ENCODE data around the gene LPCAT3.

LPCAT3 gene

GRCh38 chr12:6935371-6936193 is 82.7 kb downstream of the LPCAT3 start:
- Histone ChIP-seq H3K4me3 (ENCODE audit: low read depth, low read length) (no peak overlapping the region), H3K9me3 (ENCODE audit: control insufficient read depth, insufficient read depth, low read depth, low read length) (no peaks in the 10 kb centered on the region), H3K27me3 (ENCODE audit: control insufficient read depth, insufficient read depth, low read length) (no peaks in the 10 kb centered on the region), H3K36me3 (ENCODE audit: control insufficient read depth, insufficient read depth, low read length) (peaks cover 49% of the 10 kb centered on the region), H3K4me1 (ENCODE audit: control insufficient read depth, insufficient read depth, low read length) (peaks cover 13% of the 10 kb centered on the region), H3K9ac (ENCODE audit: low read length) (no peak overlapping the region), H3K27ac (ENCODE audit: low read depth, low read length) (no peak overlapping the region)

GRCh38 chr12:6934110-6934509 is 84.2 kb downstream of the LPCAT3 start:
- Histone ChIP-seq H3K27me3 (ENCODE audit: control insufficient read depth, insufficient read depth, low read length) (no peaks in the 10 kb centered on the region), H3K27ac (ENCODE audit: low read depth, low read length) (no peak overlapping the region), H3K9me3 (ENCODE audit: control insufficient read depth, insufficient read depth, low read depth, low read length) (no peaks in the 10 kb centered on the region), H3K9ac (ENCODE audit: low read length) (no peak overlapping the region), H3K36me3 (ENCODE audit: control insufficient read depth, insufficient read depth, low read length) (peaks cover 39% of the 10 kb centered on the region), H3K4me1 (ENCODE audit: control insufficient read depth, insufficient read depth, low read length) (peaks cover 26% of the 10 kb centered on the region), H3K4me3 (ENCODE audit: low read depth, low read length) (no peak overlapping the region)

GRCh38 chr12:6932766-6933165 is 85.5 kb downstream of the LPCAT3 start:
- Histone ChIP-seq H3K4me1 (ENCODE audit: control insufficient read depth, insufficient read depth, low read length) (peaks cover 21% of the 10 kb centered on the region), H3K36me3 (ENCODE audit: control insufficient read depth, insufficient read depth, low read length) (peaks cover 36% of the 10 kb centered on the region), H3K27ac (ENCODE audit: low read depth, low read length) (no peak overlapping the region), H3K9ac (ENCODE audit: low read length) (no peak overlapping the region), H3K4me3 (ENCODE audit: low read depth, low read length) (no peak overlapping the region), H3K9me3 (ENCODE audit: control insufficient read depth, insufficient read depth, low read depth, low read length) (no peaks in the 10 kb centered on the region), H3K27me3 (ENCODE audit: control insufficient read depth, insufficient read depth, low read length) (no peaks in the 10 kb centered on the region)

GRCh38 chr12:6929466-6930452 is 88.5 kb downstream of the LPCAT3 start:
- no peaks in the 10 kb centered on the region for H3K27me3 ChIP-seq (ENCODE audit: control insufficient read depth, insufficient read depth, low read length)
- H3K4me3 ChIP-seq (ENCODE audit: low read depth, low read length): peak overlapping the region; percentile 89
- H3K9ac ChIP-seq (ENCODE audit: low read length): peak overlapping the region; percentile 84
- H3K4me1 ChIP-seq (ENCODE audit: control insufficient read depth, insufficient read depth, low read length): peaks cover 33% of the 10 kb centered on the region
- no peak overlapping the region for H3K27ac ChIP-seq (ENCODE audit: low read depth, low read length)
- H3K9me3 ChIP-seq (ENCODE audit: control insufficient read depth, insufficient read depth, low read depth, low read length): no peaks in the 10 kb centered on the region
- H3K36me3 ChIP-seq (ENCODE audit: control insufficient read depth, insufficient read depth, low read length): peaks cover 21% of the 10 kb centered on the region

GRCh38 chr12:6928703-6929407 is 89.4 kb downstream of the LPCAT3 start:
- H3K36me3 ChIP-seq (ENCODE audit: control insufficient read depth, insufficient read depth, low read length): peaks cover 12% of the 10 kb centered on the region
- peak overlapping the region; percentile 84 for H3K9ac ChIP-seq (ENCODE audit: low read length)
- peak overlapping the region; percentile 89 for H3K4me3 ChIP-seq (ENCODE audit: low read depth, low read length)
- H3K27ac ChIP-seq (ENCODE audit: low read depth, low read length): peak overlapping the region; percentile 62; the same call in 1 of the 2 replicates
- no peaks in the 10 kb centered on the region for H3K9me3 ChIP-seq (ENCODE audit: control insufficient read depth, insufficient read depth, low read depth, low read length)
- H3K27me3 ChIP-seq (ENCODE audit: control insufficient read depth, insufficient read depth, low read length): no peaks in the 10 kb centered on the region
- H3K4me1 ChIP-seq (ENCODE audit: control insufficient read depth, insufficient read depth, low read length): peaks cover 37% of the 10 kb centered on the region

GRCh38 chr12:6928022-6928702 is 90.1 kb downstream of the LPCAT3 start:
- H3K27ac ChIP-seq (ENCODE audit: low read depth, low read length): peak overlapping the region; percentile 62; the same call in 1 of the 2 replicates
- no peaks in the 10 kb centered on the region for H3K9me3 ChIP-seq (ENCODE audit: control insufficient read depth, insufficient read depth, low read depth, low read length)
- peak overlapping the region; percentile 89 for H3K4me3 ChIP-seq (ENCODE audit: low read depth, low read length)
- peaks cover 11% of the 10 kb centered on the region; the same call in 1 of the 2 replicates for H3K36me3 ChIP-seq (ENCODE audit: control insufficient read depth, insufficient read depth, low read length)
- no peaks in the 10 kb centered on the region for H3K27me3 ChIP-seq (ENCODE audit: control insufficient read depth, insufficient read depth, low read length)
- peaks cover 37% of the 10 kb centered on the region for H3K4me1 ChIP-seq (ENCODE audit: control insufficient read depth, insufficient read depth, low read length)
- peak overlapping the region; percentile 84 for H3K9ac ChIP-seq (ENCODE audit: low read length)

GRCh38 chr12:6927379-6928021 is 90.8 kb downstream of the LPCAT3 start, which contains the start of gene ATN1:
Gene ATN1 (plus strand): TSS chr12:6927959. CDS start chr12:6934002, 6,043 bp downstream.
- Histone ChIP-seq H3K27ac (ENCODE audit: low read depth, low read length) (peak within 1 kb of the TSS; percentile 69; the same call in 1 of the 2 replicates), H3K9ac (ENCODE audit: low read length) (peak within 1 kb of the TSS; percentile 84), H3K27me3 (ENCODE audit: control insufficient read depth, insufficient read depth, low read length) (no peaks in the 10 kb centered on the region), H3K36me3 (ENCODE audit: control insufficient read depth, insufficient read depth, low read length) (peaks cover 17% of the 10 kb centered on the region), H3K4me1 (ENCODE audit: control insufficient read depth, insufficient read depth, low read length) (peaks cover 37% of the 10 kb centered on the region), H3K9me3 (ENCODE audit: control insufficient read depth, insufficient read depth, low read depth, low read length) (no peaks in the 10 kb centered on the region), H3K4me3 (ENCODE audit: low read depth, low read length) (peak within 1 kb of the TSS; percentile 89)
